ENCODE data around the gene SRPK3. TPM values are rescaled to one million over a fixed set of nuclear protein-coding genes. Genes with fewer than 3 reads are reported as not detected.

Gene SRPK3
- total RNA-seq, 1 donor from 2014 or later, result 0.17 TPM

DNA sequence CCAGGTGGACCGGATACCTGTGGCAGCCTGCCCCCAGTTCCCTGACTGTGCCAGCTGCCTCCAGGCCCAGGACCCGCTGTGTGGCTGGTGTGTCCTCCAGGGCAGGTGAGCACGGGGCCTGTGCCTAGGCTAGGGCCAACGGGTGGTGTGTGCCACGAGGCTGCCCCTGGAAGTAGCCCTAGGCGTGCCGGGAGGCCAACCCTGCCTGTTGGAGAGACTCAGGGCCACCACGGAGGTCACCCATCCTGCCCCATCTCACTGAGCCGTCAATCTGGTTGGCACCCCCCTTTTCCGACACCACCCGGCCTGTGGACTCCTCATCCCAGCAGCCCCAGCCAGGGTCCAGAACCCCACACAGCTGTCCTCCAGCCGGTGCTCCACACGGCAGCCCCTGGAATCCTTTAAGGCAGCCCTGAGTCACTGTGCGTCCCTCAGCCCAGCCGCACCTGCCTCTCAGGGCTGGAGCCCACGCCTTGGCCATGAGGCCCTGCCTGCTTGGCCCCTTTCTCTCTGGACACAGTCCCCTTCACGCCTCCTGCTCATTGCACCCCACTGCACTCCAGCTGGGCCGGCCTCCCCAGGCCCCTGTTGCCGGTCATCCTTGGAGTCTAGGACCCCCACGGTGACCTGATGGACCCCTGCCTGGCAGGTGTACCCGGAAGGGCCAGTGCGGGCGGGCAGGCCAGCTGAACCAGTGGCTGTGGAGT lies 11.5 kb upstream of the SRPK3 start:
- H3K4me3 ChIP-seq (ENCODE audit: low read depth, low read length), result no peak overlapping the region
- no peak for DNase-seq (ENCODE audit: low read depth)
- TF ChIP-seq, protein P1, sequence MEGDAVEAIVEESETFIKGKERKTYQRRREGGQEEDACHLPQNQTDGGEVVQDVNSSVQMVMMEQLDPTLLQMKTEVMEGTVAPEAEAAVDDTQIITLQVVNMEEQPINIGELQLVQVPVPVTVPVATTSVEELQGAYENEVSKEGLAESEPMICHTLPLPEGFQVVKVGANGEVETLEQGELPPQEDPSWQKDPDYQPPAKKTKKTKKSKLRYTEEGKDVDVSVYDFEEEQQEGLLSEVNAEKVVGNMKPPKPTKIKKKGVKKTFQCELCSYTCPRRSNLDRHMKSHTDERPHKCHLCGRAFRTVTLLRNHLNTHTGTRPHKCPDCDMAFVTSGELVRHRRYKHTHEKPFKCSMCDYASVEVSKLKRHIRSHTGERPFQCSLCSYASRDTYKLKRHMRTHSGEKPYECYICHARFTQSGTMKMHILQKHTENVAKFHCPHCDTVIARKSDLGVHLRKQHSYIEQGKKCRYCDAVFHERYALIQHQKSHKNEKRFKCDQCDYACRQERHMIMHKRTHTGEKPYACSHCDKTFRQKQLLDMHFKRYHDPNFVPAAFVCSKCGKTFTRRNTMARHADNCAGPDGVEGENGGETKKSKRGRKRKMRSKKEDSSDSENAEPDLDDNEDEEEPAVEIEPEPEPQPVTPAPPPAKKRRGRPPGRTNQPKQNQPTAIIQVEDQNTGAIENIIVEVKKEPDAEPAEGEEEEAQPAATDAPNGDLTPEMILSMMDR (conservative IDR thresholded peaks at IDR 0.05; ENCODE audit: low read depth, low read length), result no peak

DNA sequence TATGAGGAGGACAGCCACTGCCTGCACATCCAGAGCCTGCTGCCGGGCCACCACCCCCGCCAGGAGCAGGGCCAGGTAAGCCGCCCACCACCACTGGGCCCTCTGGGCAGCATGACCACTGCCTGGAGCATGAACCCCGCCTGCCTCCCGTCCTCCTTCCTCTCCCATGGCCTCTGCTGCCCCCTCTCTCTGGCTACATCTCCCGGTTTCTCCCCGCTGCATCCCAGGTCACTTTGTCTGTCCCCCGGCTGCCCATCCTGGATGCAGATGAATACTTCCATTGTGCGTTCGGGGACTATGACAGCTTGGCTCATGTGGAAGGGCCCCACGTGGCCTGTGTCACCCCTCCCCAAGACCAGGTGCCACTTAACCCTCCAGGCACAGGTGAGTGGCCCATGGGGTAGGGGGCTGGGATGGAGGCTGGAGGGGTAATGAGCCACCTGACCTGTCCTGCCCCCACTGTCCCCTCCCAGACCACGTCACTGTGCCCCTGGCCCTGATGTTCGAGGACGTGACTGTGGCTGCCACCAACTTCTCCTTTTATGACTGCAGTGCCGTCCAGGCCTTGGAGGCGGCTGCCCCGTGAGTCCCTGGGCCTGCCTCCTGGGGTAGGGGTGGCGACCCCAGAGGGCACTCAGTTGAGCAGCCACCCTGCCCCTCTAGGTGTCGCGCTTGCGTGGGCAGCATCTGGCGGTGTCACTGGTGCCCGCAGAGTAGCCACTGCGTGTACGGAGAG lies 10.8 kb upstream of the SRPK3 start:
- no peak for DNase-seq (ENCODE audit: low read depth)
- TF ChIP-seq, protein P1 (conservative IDR thresholded peaks at IDR 0.05; ENCODE audit: low read depth, low read length), result no peak
- H3K4me3 ChIP-seq (ENCODE audit: low read depth, low read length), result no peak overlapping the region

DNA sequence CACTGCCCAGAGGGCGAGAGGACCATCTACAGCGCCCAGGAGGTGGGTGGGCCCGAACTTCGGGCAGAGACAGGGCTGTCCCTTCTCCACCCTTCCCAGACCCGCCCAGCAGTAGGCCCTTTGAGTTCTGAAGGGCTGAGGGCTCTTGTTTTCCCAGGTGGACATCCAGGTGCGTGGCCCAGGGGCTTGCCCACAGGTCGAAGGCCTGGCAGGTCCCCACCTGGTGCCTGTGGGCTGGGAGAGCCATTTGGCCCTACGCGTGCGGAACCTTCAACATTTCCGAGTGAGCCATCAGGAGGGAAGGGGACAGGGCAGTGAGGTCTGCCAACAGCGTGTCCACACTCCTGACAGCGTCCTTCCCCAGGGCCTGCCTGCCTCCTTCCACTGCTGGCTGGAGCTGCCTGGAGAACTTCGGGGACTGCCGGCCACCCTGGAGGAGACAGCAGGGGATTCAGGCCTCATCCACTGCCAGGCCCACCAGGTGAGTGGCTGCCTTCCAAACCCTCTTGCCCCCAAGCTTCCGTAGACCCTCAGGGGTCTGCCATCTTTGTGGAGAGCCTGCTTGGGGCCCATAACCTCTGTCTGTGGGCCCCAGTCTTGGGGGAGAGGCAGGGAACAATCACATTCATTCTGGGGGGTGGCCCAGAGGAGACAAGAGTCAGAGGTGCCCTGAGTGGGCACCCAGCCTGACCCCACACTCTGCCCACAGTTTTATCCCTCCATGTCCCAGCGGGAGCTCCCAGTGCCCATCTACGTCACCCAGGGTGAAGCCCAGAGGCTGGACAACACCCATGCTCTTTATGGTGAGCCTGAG lies 10.0 kb upstream of the SRPK3 start:
- TF ChIP-seq, protein P1 (conservative IDR thresholded peaks at IDR 0.05; ENCODE audit: low read depth, low read length), result no peak
- DNase-seq (ENCODE audit: low read depth), result no peak
- no peak overlapping the region for H3K4me3 ChIP-seq (ENCODE audit: low read depth, low read length)

DNA sequence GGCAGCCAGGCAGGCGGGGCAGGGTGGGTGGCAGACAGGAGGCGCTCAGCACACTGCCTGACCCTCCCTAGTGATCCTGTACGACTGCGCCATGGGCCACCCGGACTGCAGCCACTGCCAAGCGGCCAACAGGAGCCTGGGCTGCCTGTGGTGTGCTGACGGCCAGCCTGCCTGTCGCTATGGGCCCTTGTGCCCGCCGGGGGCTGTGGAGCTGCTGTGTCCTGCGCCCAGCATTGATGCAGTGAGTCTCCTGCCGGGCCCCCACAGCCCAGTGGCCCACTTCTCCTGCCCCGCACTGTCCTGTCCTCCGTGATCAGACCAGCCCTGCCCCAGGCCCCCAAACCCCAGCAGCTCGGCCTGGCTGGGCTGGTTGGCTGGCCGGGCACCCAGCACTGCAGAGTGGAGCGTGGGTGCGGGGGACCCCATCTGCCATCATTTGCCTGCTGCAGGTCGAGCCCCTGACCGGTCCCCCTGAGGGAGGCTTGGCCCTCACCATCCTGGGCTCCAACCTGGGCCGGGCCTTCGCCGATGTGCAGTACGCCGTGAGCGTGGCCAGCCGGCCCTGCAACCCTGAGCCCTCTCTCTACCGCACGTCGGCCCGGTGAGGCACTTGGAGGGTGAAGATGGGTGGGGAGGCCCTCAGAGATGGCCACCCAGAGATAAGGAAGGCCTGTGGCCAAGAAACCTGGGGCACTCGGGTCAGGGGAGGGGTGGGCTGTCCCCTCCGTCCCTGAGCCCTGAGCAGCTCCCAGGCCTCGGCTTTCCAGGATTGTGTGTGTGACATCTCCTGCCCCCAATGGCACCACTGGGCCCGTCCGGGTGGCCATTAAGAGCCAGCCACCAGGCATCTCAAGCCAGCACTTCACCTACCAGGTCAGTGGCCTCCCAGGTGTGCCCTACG lies 9.2 kb upstream of the SRPK3 start:
- H3K4me3 ChIP-seq (ENCODE audit: low read depth, low read length), result no peak overlapping the region
- DNase-seq (ENCODE audit: low read depth), result no peak
- TF ChIP-seq, protein P1 (conservative IDR thresholded peaks at IDR 0.05; ENCODE audit: low read depth, low read length), result no peak

DNA sequence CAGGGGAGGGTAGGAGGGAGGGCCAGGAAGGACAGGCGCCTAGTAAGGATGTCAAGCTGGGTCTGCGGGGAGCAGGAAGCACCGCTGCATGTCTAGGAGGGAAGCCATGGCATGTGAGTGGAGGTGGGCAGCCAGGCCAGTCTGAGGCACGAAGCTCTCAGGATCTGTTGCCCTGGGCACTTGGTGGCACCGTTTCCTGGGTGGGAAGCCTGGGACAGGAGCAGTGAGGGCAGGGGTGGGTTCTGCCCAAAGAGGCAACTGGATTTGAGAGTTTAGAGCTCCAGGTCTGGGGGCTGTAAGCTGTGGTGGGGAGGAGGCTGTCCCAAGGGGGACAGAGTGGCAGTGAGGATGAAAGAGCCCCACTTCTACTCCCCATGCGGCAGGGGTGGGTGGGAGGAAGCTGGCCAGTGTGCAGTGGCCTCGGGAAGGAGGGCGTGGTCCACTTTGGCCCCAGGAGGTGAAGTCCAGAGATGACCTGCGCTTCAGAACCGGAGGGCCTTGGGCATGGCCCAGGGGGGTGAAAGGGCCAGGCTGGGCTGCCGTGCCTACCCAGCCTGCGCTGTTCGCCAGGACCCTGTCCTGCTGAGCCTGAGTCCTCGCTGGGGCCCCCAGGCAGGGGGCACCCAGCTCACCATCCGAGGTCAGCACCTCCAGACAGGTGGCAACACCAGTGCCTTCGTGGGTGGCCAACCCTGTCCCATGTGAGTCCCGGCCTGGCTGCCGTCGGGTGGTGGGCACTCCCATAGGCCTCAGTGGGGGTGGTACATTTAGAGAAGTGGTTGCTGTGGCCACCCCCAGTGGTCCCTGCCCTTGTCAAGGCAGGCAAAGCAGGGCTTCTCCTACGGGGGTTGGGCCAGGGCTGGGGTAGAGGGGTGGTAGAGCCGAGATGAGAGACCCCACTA lies 8.3 kb upstream of the SRPK3 start:
- no peak overlapping the region for H3K4me3 ChIP-seq (ENCODE audit: low read depth, low read length)
- no peak for DNase-seq (ENCODE audit: low read depth)
- TF ChIP-seq, protein P1 (conservative IDR thresholded peaks at IDR 0.05; ENCODE audit: low read depth, low read length), result no peak
